ENCODE measurements around the gene FNDC1.

FNDC1 gene

GRCh38 chr6:159309723-159310122 lies 140.5 kb downstream of the FNDC1 start:
- no peak for DNase-seq (ENCODE audit: low spot score)

- DNase-seq (ENCODE audit: low spot score): no peak
Observed at GRCh38 chr6:159311618-159312017, 142.4 kb downstream of the FNDC1 start.

GRCh38 chr6:159312206-159312605 lies 143.0 kb downstream of the FNDC1 start:
- no peak for DNase-seq (ENCODE audit: low spot score)

GRCh38 chr6:159313018-159313417 lies 143.8 kb downstream of the FNDC1 start:
- DNase-seq (ENCODE audit: low spot score): no peak

- DNase-seq (ENCODE audit: low spot score): no peak
Observed at GRCh38 chr6:159315562-159315961, 146.4 kb downstream of the FNDC1 start.

GRCh38 chr6:159317430-159317829 lies 148.2 kb downstream of the FNDC1 start:
- no peak for DNase-seq (ENCODE audit: low spot score)

GRCh38 chr6:159321267-159321666 lies 152.1 kb downstream of the FNDC1 start:
- no peak for DNase-seq (ENCODE audit: low spot score)

Measured in left forelimb (tissue), 1 donor.